ENCODE data around the gene ATG4A.

The ATG4A gene

DNA sequence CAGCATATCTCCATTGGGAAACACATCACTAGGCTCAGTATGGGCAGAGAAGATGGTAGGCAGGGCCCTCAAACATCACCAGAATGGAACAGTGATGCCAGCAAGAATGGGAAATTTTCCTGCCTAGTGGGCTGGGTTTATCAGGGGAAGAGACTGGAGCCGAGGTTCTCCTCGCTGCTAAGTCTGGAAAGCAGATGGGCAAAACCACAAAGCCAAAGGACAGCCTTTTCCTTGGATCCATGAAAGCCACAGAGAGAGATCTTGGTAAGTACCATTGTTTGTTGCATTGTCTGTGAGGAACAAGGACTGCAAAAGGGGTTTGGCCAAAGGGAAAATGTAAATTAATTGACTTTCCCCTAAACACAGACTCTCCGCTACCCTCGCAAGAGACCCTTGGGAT lies 80.1 kb downstream of the ATG4A start:
- DNase-seq = no peak

DNA sequence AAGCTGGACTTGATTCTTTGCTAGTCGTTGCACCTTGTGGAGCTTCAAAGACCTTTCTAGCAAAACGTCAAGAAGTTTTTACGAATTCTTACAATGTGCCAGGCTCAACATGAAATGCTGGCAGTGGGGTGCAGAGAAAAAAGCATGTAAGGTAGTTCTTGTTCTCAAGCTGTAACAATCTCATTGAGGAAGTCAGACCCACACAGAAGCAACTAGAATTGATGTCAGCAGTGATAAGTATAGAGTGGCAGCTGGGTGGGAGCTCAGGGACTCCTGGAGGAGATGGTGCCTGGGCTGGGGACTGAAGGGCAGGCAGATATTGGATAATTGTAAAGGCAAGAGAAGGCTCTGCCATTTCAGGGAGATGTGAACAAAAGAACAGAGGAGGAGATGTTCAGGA lies 82.3 kb downstream of the ATG4A start:
- DNase-seq = no peak

DNA sequence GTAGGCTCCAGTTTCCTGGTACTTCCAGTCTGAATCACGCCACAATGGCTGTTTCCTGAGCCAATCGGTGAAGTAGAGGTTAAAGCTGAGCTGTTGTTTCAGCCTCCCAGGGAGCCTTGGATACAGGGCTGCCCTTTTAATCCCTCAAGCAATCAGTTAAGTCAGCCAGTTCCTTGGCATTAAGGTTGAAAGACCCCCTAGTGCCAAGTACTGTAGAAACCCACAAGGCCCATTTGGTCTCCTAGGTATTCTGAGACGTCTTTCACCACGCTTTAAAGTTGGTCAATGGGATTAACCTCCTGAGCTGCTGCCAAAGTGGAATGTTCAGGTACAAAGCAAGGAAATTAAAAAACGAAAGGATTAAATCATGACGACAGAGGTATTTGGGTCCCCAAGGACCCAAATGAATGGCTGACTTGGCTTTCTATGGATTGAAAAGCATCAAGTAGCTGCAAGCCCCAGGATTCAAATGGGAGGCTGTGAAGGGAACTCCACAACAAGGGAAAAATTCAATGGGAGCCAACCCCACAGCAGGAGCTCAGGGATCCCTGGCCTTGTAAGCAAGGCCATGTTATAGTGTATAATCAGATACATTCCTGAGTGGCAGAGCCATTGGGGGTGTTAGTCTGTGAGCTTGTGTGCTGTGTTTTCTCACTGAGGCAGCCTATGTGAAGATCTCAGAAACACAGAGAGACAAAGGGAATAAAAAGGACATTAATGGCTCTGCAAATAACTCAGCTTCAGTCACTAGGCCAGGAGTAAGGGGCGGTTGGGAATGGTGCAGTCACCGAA lies 86.0 kb downstream of the ATG4A start:
- no peak for DNase-seq

DNA sequence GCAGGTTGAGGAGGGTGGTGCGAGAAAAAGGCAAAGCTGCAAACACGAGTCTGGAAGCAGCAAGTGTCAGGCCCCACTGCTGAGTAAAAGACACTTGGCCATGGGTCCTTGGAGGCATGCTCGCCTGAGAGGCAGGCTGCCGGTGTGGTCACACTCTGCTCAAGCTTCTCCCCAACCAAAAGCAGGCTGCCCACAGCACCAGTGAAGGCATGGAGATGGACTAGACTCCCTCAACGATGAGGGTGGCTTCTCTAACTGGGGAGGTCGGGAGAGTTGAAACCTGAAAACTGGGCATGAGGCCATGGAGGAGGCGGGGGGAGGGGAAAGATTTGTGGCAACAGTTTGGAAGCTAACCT lies 86.5 kb downstream of the ATG4A start:
- DNase-seq = no peak

DNA sequence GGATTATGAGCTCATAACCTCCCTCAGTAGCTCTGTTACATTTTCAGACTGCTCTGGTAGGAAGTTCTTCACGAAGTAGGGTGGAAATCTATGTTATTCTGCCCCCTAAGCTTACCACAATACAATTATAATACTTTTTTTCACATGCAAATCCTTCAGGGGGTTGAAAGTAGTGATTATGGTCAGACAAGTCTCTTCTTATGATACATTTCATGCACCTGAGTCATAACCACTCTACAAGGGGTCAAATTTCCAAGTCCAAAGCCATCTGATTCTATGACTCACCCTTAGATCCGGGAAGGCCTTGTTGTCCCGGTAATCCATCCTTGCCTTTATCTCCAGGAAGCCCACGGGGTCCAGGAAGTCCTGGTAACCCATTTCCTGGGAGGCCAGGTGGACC lies 95.2 kb downstream of the ATG4A start:
- no peak for DNase-seq

DNA sequence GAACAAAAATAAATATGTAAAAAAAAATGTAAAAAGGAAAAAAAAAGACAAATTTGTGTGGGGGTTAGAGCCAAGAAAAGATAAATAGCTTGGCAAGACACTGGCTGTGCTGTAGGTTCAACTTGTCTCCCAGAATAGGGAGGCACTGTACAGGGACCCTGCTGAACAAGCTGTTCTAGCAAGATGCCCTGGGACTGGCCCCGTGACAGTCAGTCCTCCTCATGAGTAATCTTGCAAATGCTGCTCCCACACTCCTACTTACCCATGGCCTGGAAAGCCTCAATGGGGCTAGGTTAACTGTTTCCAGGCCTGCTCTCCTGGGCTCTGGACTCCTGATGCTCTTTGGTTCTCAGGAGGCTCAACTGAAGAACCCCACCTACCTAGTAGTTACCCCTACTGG lies 106.8 kb downstream of the ATG4A start:
- no peak for DNase-seq

DNA sequence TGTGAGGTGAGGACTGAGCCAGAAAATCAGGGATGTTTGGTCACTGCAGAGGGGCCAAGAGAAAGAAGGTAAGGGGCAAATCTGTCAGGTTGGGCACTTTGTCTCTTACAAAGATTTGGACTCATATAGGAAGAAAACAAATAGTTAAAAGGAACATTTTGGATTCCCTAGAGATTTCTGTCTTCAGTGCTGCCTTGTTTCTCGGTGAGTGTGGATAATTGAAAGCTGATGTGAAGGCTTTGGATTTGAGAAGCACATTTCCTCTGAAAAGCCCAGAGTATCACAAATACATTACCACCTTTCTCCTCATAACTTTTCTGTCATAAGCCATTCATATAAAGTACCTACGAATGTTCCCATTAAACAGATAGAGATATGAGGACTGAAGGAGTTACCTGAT lies 107.5 kb downstream of the ATG4A start:
- DNase-seq = no peak

DNA sequence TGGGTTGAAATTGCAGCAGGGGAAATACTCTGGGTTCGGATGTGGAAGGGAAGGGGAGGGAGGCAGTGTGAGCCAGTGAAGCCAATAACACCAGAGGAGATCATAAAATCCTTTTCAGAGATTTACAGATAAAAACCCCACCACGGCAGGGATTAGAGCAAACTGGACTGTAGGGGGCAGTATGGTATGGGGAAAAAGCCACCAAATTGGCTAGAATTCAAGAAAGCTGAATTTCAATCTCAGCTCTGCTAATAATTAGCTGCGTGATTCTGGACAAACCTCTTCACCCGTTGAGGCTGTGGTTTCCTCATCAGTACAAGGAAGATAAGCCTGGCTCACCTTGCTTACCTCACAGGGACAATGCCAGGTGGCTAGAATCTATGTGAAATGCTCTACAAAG lies 108.1 kb downstream of the ATG4A start:
- DNase-seq = peak; percentile 4

DNA sequence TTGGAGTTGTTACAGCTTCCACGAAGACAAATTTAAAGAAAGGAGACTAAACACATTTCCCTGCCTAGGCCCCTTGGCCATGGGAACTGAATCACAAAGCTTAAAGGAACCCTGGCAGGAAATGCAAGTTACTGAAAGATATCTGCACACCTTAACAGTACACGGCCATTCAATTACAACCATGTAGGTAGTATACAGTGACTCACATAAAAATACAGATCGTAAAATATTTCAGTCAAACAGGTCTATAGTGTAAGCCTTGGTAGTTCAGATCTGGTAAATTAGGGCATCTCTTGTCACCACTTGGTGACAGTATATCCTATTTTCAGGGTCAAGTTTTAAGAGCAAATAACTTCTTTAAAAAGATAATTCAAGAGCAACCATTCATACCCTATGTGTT lies 112.0 kb downstream of the ATG4A start:
- DNase-seq = no peak

Data from stimulated activated CD4-positive, alpha-beta T cell treated with anti-CD3 and anti-CD28 coated beads, Interleukin-15, amount 100 ng/mL, for 24 hours (primary cell).